Endothelial cell of umbilical vein (primary cell): ENCODE results near the gene U2AF2. TPM values are rescaled to one million over a fixed set of nuclear protein-coding genes. Genes with fewer than 3 reads are reported as not detected.
A peak's percentile ranks its signal among the peaks of the same experiment; 100 is the strongest.

Experiments used
- BruUV-seq: library from RNA; stranded (reverse); fragments of 400-500 nt; replicated peaks from 2 replicates; lab custom pipeline; 2021; lab: Mats Ljungman, UMichigan
- CTCF ChIA-PET: fragments of 300-600, 350-600 bp; sonication (Branson Sonifier 250); formaldehyde crosslinking; loops from one replicate; lab custom pipeline; 2021; ENCODE audit warnings: antibody characterized with exemption, inconsistent platforms; lab: Charles Lee
- POLR2A ChIA-PET: fragments of 300-600, 350-600 bp; sonication (Branson Sonifier 250); formaldehyde crosslinking; loops from one replicate; lab custom pipeline; 2021; ENCODE audit warnings: antibody characterized with exemption, inconsistent platforms; lab: Charles Lee
- DNase-seq: peaks from one replicate; pipeline ENCODE4 v3.0.0-alpha.2; 2011; ENCODE audit warnings: low read depth, low spot score
- FAIRE-seq: peaks from 2 replicates; lab custom pipeline; 2011; peaks lifted over from hg19 to GRCh38; lab: Jason Lieb, UNC
- H2AFZ ChIP-seq: 2 replicates; pipeline ENCODE4 v1.6.0; 2012; ENCODE audit warnings: low read depth, low read length, control low read depth, inconsistent platforms
- H3K27ac ChIP-seq: 2 replicates; pipeline ENCODE4 v1.5.1; 2011; ENCODE audit warnings: low read depth, mild to moderate bottlenecking, control low read depth, low read length, moderate library complexity; ENCODE audit not compliant: insufficient read depth
- H3K27me3 ChIP-seq, 2 experiments: 2 replicates each; pipeline versions ENCODE4 v1.6.0 to v1.6.1; 2011; ENCODE audit warnings: low read length in 2 of 2, mixed read lengths in 1 of 2; ENCODE audit not compliant: control insufficient read depth in 2 of 2, insufficient read depth in 2 of 2
- H3K36me3 ChIP-seq, 2 experiments: 2 replicates in 1 of 2; 3 replicates in 1 of 2; pipeline ENCODE4 v1.5.1; 2011; ENCODE audit warnings: low read length in 2 of 2, mild to moderate bottlenecking in 1 of 2, moderate library complexity in 1 of 2; ENCODE audit not compliant: control insufficient read depth in 2 of 2, insufficient read depth in 2 of 2; ENCODE audit errors: extremely low read depth in 1 of 2
- H3K4me1 ChIP-seq: 3 replicates; pipeline ENCODE4 v1.5.1; 2011; ENCODE audit warnings: mild to moderate bottlenecking, low read length; ENCODE audit not compliant: control insufficient read depth, insufficient read depth; ENCODE audit errors: extremely low read depth
- H3K4me2 ChIP-seq: 2 replicates; pipeline ENCODE4 v1.6.1; 2011; ENCODE audit warnings: low read length, control low read depth, mixed read lengths; ENCODE audit not compliant: insufficient read depth
- H3K4me3 ChIP-seq, 3 experiments: fragments of 200-600 bp in 1 of 3; sonication (generic), shearing (Covaris generic) in 1 of 3; replicated peaks in 1 of 3; 2 replicates each; pipeline ENCODE4 v1.5.1; 2011 to 2016; ENCODE audit warnings: control low read depth in 3 of 3, low read length in 3 of 3, mild to moderate bottlenecking in 2 of 3, inconsistent platforms in 1 of 3, low read depth in 1 of 3, moderate library complexity in 1 of 3; ENCODE audit not compliant: insufficient read depth in 1 of 3
- H3K79me2 ChIP-seq: 2 replicates; pipeline ENCODE4 v1.6.0; 2012; ENCODE audit warnings: low read length, inconsistent platforms; ENCODE audit not compliant: control insufficient read depth, insufficient read depth
- H3K9ac ChIP-seq: replicated peaks from 2 replicates; pipeline ENCODE3; 2011; ENCODE audit warnings: low read length, control low read depth; ENCODE audit not compliant: insufficient read depth; ENCODE audit errors: extremely low read depth
- H3K9me1 ChIP-seq: replicated peaks from 3 replicates; pipeline ENCODE4 v1.6.0; 2011; ENCODE audit warnings: mild to moderate bottlenecking, low read length; ENCODE audit not compliant: control insufficient read depth, insufficient read depth; ENCODE audit errors: extremely low read depth
- H3K9me3 ChIP-seq: replicated peaks from 2 replicates; pipeline ENCODE4 v1.5.1; 2012; ENCODE audit warnings: low read length, inconsistent platforms; ENCODE audit not compliant: control insufficient read depth, insufficient read depth
- H4K20me1 ChIP-seq: replicated peaks from 2 replicates; pipeline ENCODE3; 2011; ENCODE audit warnings: mild to moderate bottlenecking, low read length; ENCODE audit not compliant: control insufficient read depth, insufficient read depth; ENCODE audit errors: extremely low read depth
- EZH2 ChIP-seq: IDR thresholded peaks from 2 replicates; pipeline ENCODE4 v1.6.1; 2012; ENCODE audit warnings: borderline replicate concordance, low read depth, mild to moderate bottlenecking, moderate library complexity, low read length, inconsistent platforms; ENCODE audit not compliant: severe bottlenecking
- FOS ChIP-seq: IDR thresholded peaks from 2 replicates; pipeline ENCODE4 v1.6.1; 2011; ENCODE audit warnings: mild to moderate bottlenecking, low read length, moderate library complexity, borderline replicate concordance; ENCODE audit not compliant: insufficient read depth
- JUN ChIP-seq: IDR thresholded peaks from 2 replicates; pipeline ENCODE4 v1.6.1; 2011; ENCODE audit warnings: borderline replicate concordance, low read depth; ENCODE audit not compliant: insufficient read length, insufficient read depth
- MYC ChIP-seq: IDR thresholded peaks from one replicate; pipeline ENCODE4 v1.6.1; 2011; ENCODE audit warnings: mild to moderate bottlenecking, low read depth, low read length
- dilution Hi-C: fragments of 300-500 bp; cut with MboI; formaldehyde crosslinking; loops from one replicate; pipeline ENCODE4 v1.15.0; 2019; ENCODE audit warnings: low sequenced_read_pairs; ENCODE audit not compliant: extremely low pct_ligation_motif_present
- intact Hi-C: fragments of 100-400 bp; cut with micrococcal nuclease; formaldehyde crosslinking; loops from one replicate; pipeline ENCODE4 v1.10.0; 2022
- polyA plus RNA-seq, 4 experiments: library from polyadenylated mRNA; depleted of rRNA in 3 of 4; stranded (reverse) in 3 of 4; unstranded in 1 of 4; fragments of >200 nt; gene quantifications; 2 replicates each; pipeline versions ENCODE4 v1.2.1 to v1.2.3, GENCODE V29; 2011 to 2012; ENCODE audit warnings: missing spikeins in 1 of 4
- total RNA-seq: library from RNA; stranded (reverse); gene quantifications from 2 replicates; pipeline ENCODE4 v1.2.3, GENCODE V29; 2021

U2AF2 gene
- total and polyA plus RNA-seq, 2 donors (not counting 3 experiments of a cell fraction or from before 2014, with no cell fraction given): 183 to 259 TPM

DNA sequence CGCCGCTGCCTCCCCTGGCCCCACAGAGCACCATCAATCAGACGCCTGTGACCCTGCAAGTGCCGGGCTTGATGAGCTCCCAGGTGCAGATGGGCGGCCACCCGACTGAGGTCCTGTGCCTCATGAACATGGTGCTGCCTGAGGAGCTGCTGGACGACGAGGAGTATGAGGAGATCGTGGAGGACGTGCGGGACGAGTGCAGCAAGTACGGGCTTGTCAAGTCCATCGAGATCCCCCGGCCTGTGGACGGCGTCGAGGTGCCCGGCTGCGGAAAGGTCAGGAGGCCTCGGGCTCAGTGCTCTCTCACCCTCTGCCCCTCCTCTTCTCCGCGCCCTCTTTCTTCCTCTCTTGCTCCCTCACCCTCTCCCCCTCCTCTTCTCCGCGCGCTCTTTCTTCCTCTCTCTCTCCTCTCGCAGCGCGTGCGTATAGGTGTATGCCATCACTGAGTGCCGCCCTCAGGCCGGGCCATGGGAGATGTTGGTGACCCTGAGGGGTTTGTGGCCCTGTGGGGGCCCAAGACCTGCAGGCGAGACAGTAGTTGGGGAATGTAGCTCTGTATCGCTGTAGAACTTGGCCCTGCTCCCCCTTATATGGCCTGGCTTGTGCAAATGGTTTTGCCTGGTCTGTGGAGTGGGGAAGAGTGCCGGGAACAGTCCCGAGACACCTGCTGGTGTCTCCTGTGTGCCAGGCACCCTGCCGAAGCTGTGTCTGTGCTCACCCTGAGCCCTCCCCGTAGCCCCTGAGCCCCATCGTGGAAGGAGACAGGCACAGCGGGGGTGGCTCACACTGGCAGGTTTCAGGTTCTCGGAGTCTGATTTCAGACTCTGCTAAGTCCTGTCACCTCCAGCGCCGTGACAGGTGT lies 14.8 kb downstream of the U2AF2 start:
- Histone ChIP-seq H3K36me3 (peaks cover 18 to 50% of the 10 kb centered on the region in 2 experiments), H3K9ac (no peak overlapping the region), H4K20me1 (peaks cover 5% of the 10 kb centered on the region), H3K9me3 (no peaks in the 10 kb centered on the region), H3K27ac (no peak overlapping the region), H3K4me1 (peaks cover 7% of the 10 kb centered on the region), H3K9me1 (no peaks in the 10 kb centered on the region), H3K27me3 (no peaks in the 10 kb centered on the region), H3K79me2 (peaks cover 78% of the 10 kb centered on the region), H3K4me2 (no peak overlapping the region), H2AFZ (no peak overlapping the region), H3K4me3 (no peak overlapping the region)
- BruUV-seq: no TSS peak
- FAIRE-seq (no peak), DNase-seq (no peak)
- dilution Hi-C loops (no loop called here), intact Hi-C loops (no loop called here)
- TF ChIP-seq JUN: no peak
- CTCF ChIA-PET: interaction anchor here (0.6 to 3.8 kb wide), 2 partner anchors 37 to 702 kb away, joined by 3 to 52 read pairs; no protein-coding TSS in a partner anchor
- POLR2A ChIA-PET: no interaction called here

DNA sequence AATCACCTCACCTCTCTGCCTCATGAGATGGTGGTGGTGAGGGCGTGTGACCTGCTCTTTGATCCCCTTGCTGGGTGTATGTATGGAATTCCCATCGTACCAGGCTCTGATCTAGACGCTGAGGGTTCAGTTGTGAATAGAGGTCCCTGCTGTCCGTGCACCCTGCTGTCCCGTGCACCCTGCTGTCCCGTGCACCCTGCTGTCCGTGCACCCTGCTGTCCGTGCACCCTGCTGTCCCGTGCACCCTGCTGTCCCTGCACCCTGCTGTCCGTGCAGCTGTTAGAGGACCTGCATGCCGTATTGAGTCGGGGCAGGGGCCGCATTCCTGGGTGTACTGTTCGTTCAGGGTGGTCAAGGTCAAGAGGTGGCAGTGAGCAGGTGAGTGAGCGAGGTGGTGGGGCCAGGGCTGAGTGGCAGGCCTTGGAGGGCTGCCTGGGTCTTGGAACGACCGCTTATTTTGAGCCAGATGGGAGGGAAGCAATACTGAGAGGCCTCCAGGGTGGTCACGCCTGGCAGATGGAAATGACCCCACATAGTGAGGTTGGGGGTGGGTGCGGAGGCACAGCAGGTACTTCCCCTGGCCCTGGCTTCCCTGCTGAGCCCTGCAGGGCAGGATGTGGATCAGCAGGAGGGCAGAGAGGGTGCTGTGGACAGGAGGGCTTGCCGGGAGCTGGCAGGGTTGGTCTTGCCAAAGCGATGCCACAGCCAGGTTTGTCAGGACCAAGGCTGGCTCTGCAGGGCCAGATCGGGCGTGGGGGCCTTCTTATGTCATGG lies 15.6 kb downstream of the U2AF2 start:
- Histone ChIP-seq H3K79me2 (peaks cover 76% of the 10 kb centered on the region), H4K20me1 (peaks cover 5% of the 10 kb centered on the region), H3K4me3 (no peak overlapping the region), H3K36me3 (peaks cover 18 to 47% of the 10 kb centered on the region in 2 experiments), H2AFZ (no peak overlapping the region), H3K4me1 (peaks cover 8% of the 10 kb centered on the region), H3K27ac (no peak overlapping the region), H3K27me3 (no peaks in the 10 kb centered on the region), H3K9me3 (no peaks in the 10 kb centered on the region), H3K9me1 (no peaks in the 10 kb centered on the region), H3K4me2 (no peak overlapping the region), H3K9ac (no peak overlapping the region)
- dilution Hi-C loops (no loop called here), intact Hi-C loops (loop anchor here (1.0 kb wide), 1 partner anchor 38 kb away; no protein-coding TSS in a partner anchor)
- no TSS peak for BruUV-seq
- FAIRE-seq (no peak), DNase-seq (peak; percentile 33)
- POLR2A ChIA-PET: interaction anchor here (0.9 to 1.0 kb wide), 2 partner anchors 14 to 16 kb away, joined by 3 to 5 read pairs; no protein-coding TSS in a partner anchor
- TF ChIP-seq EZH2 (no peak), MYC (no peak), FOS (no peak)
- CTCF ChIA-PET: interaction anchor here (1.3 to 3.8 kb wide), 7 partner anchors 12 to 663 kb away, joined by 6 to 52 read pairs (median 8); partner anchors contain the start of genes U2AF2 and ZNF784
